GM23338 (cell line): ENCODE results near the gene COPZ1. TPM values are rescaled to one million over a fixed set of nuclear protein-coding genes. Genes with fewer than 3 reads are reported as not detected.

Source experiments
- ETS1 ChIP-seq: IDR thresholded peaks from 2 replicates; pipeline ENCODE4 v1.6.1; 2016; ENCODE audit warnings: antibody characterized with exemption
- EZH2 ChIP-seq: fragments of 200-600 bp; sonication (generic); IDR thresholded peaks from one replicate; pipeline ENCODE4 v1.8.0; 2017; ENCODE audit warnings: antibody characterized with exemption, mild to moderate bottlenecking, low read depth; ENCODE audit not compliant: unreplicated experiment
- REST ChIP-seq: IDR thresholded peaks from one replicate; pipeline ENCODE4 v1.6.1; 2018; ENCODE audit warnings: antibody characterized with exemption; ENCODE audit not compliant: unreplicated experiment
- STAT1 ChIP-seq: IDR thresholded peaks from one replicate; pipeline ENCODE4 v1.6.1; 2016; ENCODE audit warnings: antibody characterized with exemption; ENCODE audit not compliant: unreplicated experiment
- ZNF114 ChIP-seq: fragments of 250-450 bp; sonication (Bioruptor Pico); IDR thresholded peaks from 2 replicates; pipeline ENCODE4 v1.5.0; 2020; ENCODE audit warnings: mild to moderate bottlenecking, moderate library complexity
- ZNF331 ChIP-seq: fragments of 250-450 bp; sonication (Bioruptor Pico); IDR thresholded peaks from 2 replicates; pipeline ENCODE4 v1.5.0; 2020; ENCODE audit warnings: low read depth, mild to moderate bottlenecking, moderate library complexity
- ZNF462 ChIP-seq: fragments of 250-450 bp; sonication (Bioruptor Pico); IDR thresholded peaks from 2 replicates; pipeline ENCODE4 v1.5.0; 2020; ENCODE audit warnings: mild to moderate bottlenecking, moderate library complexity
- polyA plus RNA-seq: library from polyadenylated mRNA; unstranded; fragments of >200 nt; fragmentation: Nextera tagmentation; extraction: Ambion mirVana; gene quantifications from 2 replicates; pipeline ENCODE4 v1.2.1, GENCODE V29; 2016
- total RNA-seq: library from RNA; depleted of rRNA; stranded (reverse); fragments of >200 nt; shearing (Covaris generic); gene quantifications from 2 replicates; pipeline ENCODE4 v1.2.3, GENCODE V29; 2014

COPZ1 gene
- total and polyA plus RNA-seq, 2 experiments from 2014 or later: 79.9 to 91.2 TPM

- TF ChIP-seq ZNF462: no peak
- TF ChIP-seq ZNF331 (CRISPR knock-in tag): no peak
- TF ChIP-seq EZH2: no peak
- no peak for TF ChIP-seq ETS1
- no peak for TF ChIP-seq ZNF114
- TF ChIP-seq REST: no peak
- no peak for TF ChIP-seq STAT1
Observed at GRCh38 chr12:54329759-54330158, 4.8 kb downstream of the COPZ1 start (continued).
